Measurements from ENCODE around the gene CARD14.

The CARD14 gene

DNA sequence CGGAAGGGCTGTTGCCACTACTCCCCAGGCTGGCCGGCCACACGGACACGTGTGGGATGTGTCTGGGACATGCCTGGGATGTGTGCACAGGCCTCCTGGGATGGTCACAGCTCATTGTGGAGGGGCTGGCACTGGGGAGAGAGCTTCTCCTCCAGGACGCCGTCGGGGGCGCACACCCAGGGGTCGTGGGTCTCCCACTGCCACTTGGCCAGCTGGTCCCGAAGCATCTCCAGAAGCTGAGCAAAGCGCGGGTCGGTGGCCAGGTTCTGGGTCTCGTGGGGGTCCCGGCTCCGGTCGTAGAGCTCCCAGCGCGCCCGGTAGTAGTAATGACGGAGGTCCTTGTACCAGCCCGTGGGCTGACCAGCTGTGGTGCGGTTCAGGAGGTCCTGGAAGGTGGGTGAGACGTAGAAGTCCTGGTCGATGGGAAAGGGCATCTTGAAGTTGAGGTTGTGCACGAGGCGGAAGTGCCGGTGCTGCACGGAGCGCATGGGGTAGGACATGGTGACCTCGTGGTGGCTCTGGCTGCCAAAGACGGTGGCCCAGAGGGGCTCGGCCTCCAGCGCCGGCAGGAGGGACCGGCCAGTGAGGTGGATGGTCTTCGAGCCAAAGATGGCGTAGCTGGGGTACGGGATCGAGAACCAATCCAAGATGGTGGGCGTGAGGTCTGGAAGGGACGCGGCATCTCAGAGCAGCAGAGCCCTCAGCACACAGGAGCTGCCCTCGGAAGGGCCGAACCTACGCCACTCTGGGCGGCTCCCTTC lies 40.7 kb downstream of the CARD14 start:
- no peak for DNase-seq (ENCODE audit: low read depth)

DNA sequence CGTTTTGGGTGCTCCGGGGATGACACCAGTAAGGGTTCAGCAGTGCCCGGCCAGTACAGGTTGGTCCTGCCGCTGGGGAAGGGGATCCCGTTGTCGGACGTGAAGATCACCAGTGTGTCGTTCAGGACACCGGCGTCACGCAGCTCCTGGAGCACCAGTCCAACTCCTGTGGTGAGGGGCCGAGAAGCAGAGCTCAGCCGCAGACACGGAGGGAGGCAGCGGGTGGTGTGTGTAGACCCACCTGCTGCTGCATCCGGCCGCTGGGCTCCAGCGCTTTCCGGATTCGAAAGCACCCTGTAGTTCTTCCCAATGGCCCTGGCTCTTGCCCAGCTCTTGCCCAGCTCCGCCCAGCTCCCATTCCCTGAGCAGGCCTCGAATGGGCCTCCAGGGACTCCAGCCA lies 42.3 kb downstream of the CARD14 start:
- no peak for DNase-seq (ENCODE audit: low read depth)

DNA sequence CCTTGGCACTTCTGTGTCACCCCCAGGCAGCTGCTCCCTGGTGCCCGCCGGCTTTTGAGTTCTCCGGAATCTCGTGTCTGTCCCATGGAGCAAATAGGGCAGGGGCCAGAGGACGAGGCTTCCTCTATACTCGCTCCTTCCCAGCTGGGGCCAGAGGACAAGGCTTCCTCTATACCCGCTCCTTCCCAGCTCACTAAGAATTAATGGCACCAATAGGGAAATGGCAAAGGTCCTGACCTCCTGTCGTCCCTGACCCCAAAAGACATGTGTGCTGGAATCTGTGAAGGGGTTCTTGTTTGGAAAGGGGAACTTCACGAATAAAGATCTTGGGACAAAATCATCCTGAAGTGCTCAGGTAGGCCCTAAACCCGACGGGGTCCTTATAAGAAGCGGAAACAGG lies 42.7 kb downstream of the CARD14 start:
- no peak for DNase-seq (ENCODE audit: low read depth)

DNA sequence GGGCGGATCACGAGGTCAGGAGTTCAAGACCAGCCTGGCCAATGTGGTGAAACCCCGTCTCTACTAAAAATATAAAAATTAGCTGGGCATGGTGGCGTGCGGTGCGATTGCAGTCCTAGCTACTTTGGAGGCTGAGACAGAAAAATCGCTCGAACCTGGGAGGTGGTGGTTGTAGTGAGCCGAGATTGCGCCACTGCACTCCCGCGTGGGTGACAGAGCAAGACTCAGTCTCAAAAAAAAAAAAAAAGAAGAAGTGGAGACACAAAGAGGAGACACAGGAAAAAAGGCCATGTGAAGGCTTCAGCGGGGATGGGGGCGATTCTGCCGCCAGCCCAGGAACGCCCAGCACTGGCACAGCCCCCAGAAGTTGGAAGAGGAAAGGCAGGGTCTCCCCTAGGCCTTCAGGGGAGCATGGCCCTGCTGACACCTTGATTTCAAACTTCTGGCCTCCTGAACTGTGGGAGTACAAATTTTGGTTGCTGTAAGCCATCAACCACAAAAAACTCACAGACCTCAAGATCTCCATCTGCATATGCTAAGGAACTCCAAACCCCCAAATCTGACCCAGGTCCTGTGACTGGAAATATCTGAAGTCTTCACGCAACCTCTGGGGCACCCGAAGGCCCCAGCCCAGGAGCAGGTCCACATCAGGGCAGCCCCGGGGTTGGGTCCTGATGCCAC lies 43.3 kb downstream of the CARD14 start:
- DNase-seq (ENCODE audit: low read depth) = no peak

DNA sequence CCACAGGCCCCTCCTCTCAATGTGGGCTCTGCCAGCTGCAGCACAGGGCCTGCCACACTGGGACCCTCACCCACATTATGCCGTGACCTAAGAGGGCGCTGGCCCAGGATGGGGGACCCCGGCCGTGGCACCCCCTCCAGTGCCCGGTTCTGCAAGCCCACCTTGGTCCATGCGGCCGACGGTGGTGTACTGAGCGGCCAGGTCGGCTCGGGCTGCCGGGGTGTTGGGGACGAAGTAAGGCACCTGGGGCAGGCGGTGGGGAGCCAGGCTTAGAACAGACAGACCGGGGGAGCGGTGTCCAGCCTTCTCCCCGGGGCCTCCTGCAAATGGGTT lies 43.8 kb downstream of the CARD14 start:
- no peak for DNase-seq (ENCODE audit: low read depth)

DNA sequence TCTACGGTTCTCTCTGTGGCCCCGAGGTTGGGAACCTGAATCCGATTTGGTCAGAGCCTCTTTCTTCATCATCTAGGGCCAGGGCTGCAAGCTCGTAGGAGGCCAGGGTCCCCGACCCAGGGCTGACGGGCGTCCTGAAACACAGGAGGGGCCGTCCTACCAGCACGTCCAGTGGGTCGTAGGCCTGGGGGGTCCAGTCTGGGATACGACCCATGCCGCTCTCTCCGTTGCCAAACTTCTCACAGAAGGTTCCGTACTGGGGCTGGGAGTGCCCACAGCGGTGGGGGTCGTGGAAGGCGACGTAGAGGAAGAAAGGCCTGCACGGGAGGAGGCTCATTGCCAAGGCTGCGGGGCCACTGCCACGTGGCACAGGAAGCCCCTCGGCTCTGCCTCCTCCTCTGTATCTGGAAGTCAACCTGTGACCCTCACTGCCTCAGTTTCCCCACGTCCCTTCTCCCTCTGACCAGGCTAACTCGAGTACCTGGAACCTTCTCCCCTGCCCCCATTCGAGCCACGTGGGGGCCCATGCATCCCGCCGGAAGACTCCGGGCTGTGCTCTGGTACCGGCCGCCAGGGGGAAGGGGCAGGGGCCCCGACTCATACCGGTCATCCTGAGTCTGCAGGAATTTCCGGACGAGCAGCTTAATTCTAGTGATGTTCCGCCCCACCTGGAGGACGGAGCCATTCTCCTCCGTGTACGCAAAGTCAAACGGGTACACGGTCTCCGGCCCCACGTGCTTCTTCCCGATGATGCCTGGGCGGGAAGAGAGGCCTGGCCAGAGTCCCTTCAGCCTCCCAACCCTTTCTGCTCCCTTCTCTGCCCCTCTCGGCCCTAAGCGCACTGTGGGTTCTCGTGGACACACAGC lies 44.4 kb downstream of the CARD14 start:
- DNase-seq (ENCODE audit: low read depth) = no peak

DNA sequence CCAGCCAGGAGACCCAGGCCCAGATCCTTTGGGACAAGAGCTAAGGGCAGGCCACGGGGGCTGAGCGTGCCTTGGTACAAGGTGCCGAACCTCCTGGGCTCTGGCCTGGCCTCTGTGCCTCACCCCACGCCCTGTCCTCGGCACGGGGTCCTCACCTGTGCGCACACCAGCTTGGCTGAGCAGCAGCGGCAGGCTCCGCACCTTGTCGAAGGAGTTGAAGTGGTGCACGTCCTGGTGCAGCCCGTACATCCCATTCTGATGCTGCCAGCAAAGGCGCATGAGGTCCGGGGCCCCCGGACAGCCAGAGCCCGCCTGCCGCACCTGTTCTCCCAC lies 45.0 kb downstream of the CARD14 start:
- no peak for DNase-seq (ENCODE audit: low read depth)

DNA sequence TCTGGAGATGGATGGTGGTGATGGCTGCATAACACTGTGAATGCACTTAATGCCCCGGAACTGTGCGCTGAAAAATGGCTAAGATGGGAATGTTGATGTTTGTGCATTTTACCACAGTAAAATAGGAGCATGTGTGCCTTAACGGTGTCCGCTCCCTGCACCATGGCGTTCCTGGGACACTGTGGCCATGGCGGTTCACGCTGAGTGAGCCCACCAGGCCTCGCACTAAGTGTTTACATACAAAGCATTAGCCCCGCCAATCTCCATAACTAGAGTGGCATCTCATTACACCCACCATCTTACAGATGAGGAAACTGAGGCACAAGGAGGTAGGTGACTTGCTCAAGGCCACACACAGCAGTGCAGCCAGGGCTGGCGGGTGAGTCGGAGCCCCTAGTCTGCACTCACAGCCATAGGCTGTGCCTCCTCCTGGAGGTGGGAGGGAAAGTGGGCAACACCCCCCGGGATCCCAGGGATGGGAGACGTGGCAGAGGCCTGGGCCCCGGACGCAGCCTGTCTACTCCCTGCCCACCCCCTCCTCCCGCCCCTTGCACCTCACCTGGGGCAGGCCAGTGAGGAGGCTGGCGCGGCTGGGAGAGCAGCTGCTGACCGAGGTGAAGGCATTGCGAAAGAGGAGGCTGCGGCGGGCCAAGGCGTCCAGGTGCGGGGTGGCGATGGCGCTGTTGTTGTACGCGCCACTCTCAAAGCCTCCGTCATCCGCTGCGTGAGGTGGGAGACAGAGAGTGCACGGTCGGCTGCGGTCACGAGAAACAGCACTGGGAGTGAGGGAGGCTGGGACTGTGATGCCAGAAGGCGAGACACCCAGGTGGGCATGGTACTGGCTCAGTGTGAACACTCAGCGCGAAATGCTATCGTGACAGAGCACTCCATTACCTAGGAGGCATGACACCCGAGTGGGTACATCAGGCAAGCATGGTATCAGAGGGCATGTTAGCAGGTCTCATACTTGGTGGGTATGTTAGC lies 46.9 kb downstream of the CARD14 start:
- no peak for DNase-seq (ENCODE audit: low read depth)

DNA sequence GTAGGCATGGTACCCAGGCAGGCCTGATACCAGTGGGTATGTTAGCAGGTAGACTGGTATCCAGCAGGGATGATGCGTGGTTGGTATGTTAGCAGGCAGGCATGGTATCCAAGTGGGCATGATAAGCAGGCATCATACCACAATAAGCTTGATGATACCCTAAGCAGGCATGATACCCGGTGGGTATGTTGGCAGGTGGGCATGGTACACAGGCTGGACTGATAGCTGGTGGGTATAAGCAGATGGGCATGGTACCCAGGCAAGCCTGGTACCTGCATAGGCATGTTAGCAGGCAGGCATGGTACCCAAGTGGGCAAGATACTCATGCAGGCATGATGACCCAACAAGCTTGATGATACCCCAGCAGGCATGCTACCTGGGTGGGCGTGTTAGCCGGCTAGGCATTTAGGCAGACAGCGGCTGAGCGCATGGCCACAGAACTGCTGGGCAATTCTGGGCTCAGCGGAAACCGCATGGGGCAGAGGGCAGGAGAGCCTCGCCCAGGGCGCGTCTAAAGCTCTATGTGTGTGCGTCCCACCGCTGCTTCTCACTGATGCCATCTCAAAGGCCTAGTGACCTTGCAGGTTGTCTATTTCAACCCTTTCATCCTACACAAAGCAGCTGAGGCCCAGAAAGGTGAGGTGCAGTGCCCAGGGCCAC lies 48.0 kb downstream of the CARD14 start:
- DNase-seq (ENCODE audit: low read depth) = no peak

DNA sequence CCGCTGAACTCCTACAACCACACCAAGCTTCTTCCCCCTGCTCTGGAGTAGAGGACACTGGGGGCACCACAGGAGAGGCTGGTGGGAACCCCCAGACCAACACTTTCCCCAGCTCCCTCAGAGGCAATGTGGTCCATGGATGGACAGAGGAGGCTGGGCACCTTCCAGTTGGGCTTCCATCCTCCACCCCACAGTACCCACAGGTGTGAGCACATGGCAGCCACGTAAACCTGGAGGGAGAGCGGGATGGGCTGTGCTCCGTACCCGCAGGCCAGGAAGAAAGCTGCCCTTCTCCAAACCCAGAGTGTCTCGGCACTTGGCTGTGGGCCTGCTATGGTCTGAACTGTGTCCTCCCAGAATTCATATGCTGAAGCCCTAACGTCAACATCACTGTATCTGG lies 48.6 kb downstream of the CARD14 start:
- DNase-seq (ENCODE audit: low read depth) = no peak

DNA sequence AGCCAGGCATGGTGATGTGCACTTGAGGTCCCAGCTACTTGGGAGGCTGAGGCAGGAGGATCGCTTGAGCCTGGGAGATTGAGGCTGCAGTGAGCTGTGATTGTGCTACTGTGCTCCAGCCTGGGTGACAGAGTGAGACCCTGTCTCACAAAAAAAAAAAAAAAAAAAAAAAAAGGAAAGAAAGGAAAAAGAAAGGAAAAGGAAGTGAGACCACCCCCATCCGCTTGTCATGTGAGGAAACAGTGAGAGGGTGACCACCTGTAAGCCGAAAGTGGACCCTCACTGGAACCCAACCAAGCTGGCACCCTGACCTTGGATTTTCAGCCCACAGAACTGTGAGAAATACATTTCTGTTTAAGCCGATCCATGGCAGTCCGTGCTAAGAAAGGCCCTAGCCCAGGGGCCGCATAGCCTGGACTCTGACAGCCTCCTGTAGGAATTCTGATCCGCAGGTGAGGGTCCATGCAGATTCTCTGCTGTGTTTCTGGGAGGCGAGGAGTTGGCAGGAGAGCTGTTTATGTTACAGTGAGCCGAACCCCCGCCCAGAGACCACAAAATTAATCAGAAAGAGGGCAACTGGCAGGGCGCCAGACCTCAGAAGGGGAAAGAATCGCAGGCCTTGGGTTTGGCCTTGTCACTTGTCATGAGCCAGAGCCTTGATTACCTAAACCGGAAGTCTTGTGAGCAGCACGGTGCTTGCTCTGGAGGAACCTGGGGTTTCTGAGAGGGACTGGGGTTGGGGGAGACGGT lies 49.4 kb downstream of the CARD14 start:
- DNase-seq (ENCODE audit: low read depth) = peak; percentile 94

DNA sequence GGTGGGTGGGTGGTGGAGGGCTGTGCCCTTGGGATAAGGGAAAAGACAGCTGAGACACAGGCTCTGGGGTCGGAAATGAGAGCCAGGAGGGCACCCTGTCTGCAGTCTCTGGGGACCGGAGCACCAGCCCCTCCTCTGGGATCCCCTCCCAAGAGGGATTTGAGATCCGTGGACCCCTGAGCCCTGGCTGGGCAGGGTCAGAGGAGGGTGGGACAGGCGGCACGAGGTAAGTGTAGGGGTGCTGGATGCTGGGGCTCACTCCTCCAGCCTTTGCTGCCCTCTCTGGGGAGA lies 49.9 kb downstream of the CARD14 start:
- no peak for DNase-seq (ENCODE audit: low read depth)

DNA sequence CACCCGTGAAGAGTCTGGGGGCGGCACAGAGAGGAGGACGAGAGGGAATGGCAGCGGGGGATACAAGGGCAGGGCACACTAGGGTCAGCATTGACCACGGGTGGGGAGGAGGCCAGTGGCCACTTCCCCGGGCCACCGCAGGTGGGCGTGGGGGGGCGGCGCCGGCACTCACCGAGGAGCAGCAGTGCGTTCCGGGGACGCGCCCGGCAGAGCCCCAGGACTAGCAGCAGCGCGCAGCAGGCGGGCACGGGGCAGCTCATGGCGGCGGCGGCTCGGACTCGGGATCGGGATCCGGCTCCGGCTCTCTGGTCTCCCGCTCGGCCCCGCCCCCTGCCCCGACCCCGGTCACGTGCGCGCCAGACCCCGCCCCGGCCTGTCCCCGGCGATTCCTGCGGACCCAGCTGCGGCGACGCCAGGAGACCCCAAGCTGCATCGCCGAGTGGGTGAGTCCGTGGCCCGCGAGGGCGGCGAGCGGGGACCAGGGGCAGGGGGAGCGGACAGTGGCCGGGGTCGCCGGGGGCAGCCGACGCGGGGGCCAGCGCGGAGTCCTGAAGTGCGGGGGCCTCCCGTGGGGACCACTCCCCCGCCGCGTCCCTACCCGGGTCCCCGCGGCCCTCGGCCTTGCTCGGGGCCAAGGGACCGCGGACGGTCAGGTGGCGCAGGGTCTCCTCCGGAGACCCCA lies 50.4 kb downstream of the CARD14 start, which contains the start of the genes SGSH and SLC26A11:
Gene SGSH (minus strand): TSS at position 280 of the 682 bp plus-strand sequence. CDS start 20 bp downstream, at position 260.
Gene SLC26A11 (plus strand): TSS at position 374 of the 682 bp plus-strand sequence. CDS start 1,134 bp downstream, outside the sequence.
- peak; percentile 49 for DNase-seq (ENCODE audit: low read depth)

DNA sequence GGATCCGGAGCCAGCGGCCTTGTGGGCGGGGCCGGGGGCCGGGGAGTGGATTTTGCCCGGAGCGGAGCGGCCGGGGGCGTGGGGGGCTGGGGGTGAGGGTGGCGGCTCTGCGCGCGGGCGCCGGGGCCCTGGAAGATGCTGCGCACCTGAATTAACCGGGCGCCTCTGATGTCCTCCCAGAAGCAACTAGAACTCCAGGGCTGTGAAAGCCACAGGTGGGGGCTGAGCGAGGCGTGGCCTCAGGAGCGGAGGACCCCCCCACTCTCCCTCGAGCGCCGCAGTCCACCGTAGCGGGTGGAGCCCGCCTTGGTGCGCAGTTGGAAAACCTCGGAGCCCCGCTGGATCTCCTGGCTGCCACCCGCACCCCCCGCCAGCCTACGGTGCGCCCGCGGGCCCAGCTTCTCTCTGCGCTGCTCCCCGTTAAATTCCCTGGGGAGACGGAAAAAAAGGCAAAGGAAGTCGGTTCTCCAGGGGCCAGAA lies 50.9 kb downstream of the CARD14 start:
- DNase-seq (ENCODE audit: low read depth) = no peak

DNA sequence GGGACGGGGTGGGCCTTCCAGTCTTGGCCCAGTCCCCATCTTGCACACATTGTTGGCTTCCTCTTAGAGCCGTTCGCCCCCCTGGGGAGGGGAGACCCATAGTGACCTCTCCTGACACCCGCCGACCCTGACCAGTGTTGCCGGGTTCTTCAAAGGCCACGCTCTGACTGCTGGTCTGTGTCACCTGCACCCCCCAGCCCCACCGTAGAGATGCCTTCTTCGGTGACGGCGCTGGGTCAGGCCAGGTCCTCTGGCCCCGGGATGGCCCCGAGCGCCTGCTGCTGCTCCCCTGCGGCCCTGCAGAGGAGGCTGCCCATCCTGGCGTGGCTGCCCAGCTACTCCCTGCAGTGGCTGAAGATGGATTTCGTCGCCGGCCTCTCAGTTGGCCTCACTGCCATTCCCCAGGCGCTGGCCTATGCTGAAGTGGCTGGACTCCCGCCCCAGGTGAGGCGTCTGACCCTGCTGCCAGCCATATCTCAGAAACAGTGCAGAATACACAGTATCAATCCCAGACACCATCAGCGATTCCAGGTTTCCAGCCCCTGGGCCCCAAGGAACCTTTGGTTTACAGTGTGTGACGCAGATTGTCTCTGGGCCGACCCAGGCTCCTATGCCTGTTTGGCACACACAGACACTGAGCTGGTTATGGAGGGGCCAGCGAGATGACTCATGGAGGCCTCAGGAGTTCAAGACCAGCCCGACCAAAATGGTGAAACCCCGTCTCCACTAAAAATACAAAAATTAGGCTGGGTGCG lies 51.7 kb downstream of the CARD14 start:
- no peak for DNase-seq (ENCODE audit: low read depth)

DNA sequence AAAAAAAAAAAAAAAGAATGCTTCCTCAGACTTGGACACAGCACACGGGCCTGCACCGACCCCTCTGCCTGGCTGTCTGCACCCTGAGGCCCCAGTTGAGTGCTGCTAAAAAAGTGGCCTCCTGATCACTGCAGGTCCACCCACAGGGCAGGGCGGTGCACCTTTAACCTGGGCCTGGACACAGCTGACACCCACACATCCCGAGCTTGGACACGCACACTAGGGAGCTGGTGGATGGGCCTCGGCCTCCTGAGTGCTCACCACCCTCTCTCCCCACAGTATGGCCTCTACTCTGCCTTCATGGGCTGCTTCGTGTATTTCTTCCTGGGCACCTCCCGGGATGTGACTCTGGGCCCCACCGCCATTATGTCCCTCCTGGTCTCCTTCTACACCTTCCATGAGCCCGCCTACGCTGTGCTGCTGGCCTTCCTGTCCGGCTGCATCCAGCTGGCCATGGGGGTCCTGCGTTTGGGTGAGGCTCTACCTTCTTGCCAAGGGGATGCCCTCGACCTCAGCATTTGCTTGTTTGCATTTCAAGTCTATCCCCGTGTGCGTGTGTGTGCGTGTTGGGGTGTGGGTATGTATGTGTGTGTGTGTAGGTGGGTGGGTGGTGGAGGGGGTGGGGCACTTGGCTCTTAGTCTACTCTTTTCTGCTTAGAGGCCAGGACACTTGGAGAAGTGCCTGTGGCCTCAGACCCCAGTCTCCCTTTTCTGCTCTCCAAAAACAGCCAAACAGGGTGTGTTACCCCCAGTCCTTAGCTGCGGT lies 52.7 kb downstream of the CARD14 start:
- DNase-seq (ENCODE audit: low read depth) = no peak

DNA sequence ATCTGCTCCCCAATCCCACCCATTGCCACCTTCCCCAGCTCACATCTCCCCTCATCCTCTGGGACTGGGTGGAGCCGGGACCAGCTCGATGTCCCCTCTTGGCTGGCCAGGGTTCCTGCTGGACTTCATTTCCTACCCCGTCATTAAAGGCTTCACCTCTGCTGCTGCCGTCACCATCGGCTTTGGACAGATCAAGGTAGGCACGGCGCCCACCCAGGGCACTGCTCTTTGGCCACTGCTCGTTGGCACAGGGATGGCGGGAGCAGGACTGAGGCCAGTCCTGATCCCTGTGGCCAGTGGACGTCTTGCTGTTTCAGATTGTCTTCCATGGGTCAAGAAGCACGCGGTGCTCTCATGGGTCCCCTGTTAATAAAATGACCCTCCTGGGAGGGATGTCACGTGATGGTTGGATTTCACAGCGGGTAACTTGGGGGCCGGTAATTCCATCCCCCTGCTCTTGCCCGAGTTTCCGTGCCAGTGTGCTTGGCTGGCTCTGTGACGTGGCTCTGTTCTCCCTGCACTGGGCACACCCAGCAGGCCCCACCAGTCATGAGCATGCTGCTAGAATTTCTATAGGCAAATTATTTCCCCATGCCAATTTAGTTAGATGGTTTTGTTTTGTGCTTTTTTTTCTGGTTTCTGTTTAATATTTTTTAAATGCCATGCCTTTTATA lies 53.4 kb downstream of the CARD14 start:
- no peak for DNase-seq (ENCODE audit: low read depth)

Measured in activated T-cell treated with anti-CD3 and anti-CD28 coated beads for 1 hour (primary cell).